T-helper 2 cell treated with Interferon-gamma antibody and Interleukin-4, amounts not matched to agents 5 μg/mL and 100 μg/mL, for 36 hours (primary cell): ENCODE data around the gene KDM3A.

Experiments used
- DNase-seq: peaks from one replicate; pipeline ENCODE4 v3.0.0; 2021; ENCODE audit warnings: low spot score
- H3K27ac Mint-ChIP-seq: one replicate; pipeline ENCODE4 v1.8.0; 2021; ENCODE audit warnings: mild to moderate bottlenecking, mixed read lengths
- H3K27me3 Mint-ChIP-seq: one replicate; pipeline ENCODE4 v1.8.0; 2021; ENCODE audit warnings: low read depth, mixed read lengths
- H3K36me3 Mint-ChIP-seq: one replicate; pipeline ENCODE4 v1.8.0; 2021; ENCODE audit warnings: low read depth, mixed read lengths
- H3K4me1 Mint-ChIP-seq: one replicate; pipeline ENCODE4 v1.8.0; 2021; ENCODE audit warnings: low read depth, mixed read lengths
- H3K4me3 Mint-ChIP-seq: one replicate; pipeline ENCODE4 v1.8.0; 2022; ENCODE audit warnings: mild to moderate bottlenecking, moderate library complexity, mixed read lengths
- H3K9me3 Mint-ChIP-seq: one replicate; pipeline ENCODE4 v1.8.0; 2021; ENCODE audit warnings: mixed read lengths

KDM3A gene

DNA sequence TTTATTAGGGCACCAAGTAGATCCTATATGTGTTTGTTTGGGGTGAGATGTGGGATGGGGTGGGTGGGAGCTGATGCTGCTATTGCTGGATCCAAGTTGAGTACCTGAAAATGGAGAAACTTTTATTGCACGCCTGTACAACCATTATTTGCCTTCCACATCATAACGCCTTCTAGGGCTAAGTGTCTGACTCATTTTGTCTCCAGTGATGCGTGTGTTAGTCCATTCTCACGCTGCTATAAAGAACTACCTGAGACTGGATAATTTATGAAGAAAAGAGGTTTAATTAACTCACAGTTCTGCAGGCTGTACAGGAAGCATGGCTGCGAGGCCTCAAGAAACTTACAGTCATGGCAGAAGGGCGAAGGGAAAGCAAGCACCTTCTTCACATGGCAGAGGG lies 58.2 kb downstream of the KDM3A start:
- no peak overlapping the region for H3K4me3 Mint-ChIP-seq
- no peaks in the 10 kb centered on the region for H3K27me3 Mint-ChIP-seq
- peaks cover 12% of the 10 kb centered on the region for H3K4me1 Mint-ChIP-seq
- no peak overlapping the region for H3K27ac Mint-ChIP-seq
- peaks cover 48% of the 10 kb centered on the region for H3K9me3 Mint-ChIP-seq
- H3K36me3 Mint-ChIP-seq = peaks cover 97% of the 10 kb centered on the region
- DNase-seq = no peak

DNA sequence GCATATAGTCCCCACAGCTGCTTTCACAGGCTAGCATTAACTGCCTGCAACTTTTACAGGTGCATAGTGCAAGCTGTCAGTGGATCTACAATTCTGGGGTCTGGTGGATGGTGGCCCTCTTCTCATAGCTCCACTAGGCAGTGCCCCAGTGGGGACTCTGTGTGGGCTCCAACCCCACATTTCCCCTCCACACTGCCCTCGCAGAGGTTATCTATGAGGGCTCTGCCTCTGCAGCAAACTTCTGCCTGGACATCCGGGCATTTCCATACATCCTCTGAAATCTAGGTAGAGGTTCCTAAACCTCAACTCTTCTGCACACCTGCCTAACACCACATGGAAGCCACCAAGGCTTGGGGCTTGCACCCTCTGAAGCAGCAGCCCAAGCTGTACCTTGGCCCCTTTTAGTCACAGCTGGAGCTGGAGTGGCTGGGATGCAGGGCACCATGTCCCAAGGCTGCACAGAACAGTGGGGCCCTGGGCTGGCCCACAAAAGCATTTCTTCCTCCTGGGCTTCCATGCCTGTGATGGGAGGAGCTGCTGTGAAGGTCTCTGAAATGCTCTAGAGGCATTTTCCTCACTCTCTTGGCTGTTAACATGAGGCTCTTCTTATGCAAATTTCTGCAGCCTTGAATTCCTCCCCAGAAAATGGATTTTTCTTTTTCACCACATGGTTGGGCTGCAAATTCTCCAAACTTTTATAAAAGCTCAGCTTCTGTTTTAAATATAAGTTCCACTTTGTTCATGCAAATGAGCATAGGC lies 59.3 kb downstream of the KDM3A start:
- H3K27me3 Mint-ChIP-seq = no peaks in the 10 kb centered on the region
- DNase-seq = no peak
- no peak overlapping the region for H3K4me3 Mint-ChIP-seq
- peaks cover 7% of the 10 kb centered on the region for H3K4me1 Mint-ChIP-seq
- peaks cover 42% of the 10 kb centered on the region for H3K9me3 Mint-ChIP-seq
- no peak overlapping the region for H3K27ac Mint-ChIP-seq
- peaks cover 93% of the 10 kb centered on the region for H3K36me3 Mint-ChIP-seq

DNA sequence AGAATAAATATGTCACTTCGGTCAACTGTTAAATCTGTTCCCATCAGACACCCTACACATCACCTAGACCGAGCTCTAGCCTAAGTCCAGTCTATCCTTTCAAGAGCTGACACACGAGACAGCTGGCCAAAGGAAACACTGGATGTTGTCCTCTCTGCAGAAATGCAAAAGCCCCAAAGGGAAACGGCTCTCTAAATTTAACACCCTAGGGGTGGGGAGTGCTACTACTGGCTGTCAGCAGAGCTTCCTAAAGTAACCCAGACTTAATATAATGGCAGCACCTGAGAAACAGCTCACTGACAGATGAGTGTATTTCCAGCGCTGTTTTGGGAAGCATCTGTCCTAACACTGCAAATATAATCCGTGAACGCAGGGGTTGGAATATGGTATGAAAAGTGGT lies 66.4 kb downstream of the KDM3A start:
- Mint-ChIP-seq H3K27ac (no peak overlapping the region), H3K9me3 (peaks cover 3% of the 10 kb centered on the region), H3K4me3 (no peak overlapping the region), H3K4me1 (no peaks in the 10 kb centered on the region), H3K36me3 (peaks cover 52% of the 10 kb centered on the region), H3K27me3 (no peaks in the 10 kb centered on the region)
- no peak for DNase-seq

GRCh38 chr2:86510436-86510933 lies 69.3 kb downstream of the KDM3A start:
- H3K4me3 Mint-ChIP-seq = no peak overlapping the region
- no peaks in the 10 kb centered on the region for H3K4me1 Mint-ChIP-seq
- H3K27ac Mint-ChIP-seq = no peak overlapping the region
- H3K36me3 Mint-ChIP-seq = peaks cover 37% of the 10 kb centered on the region
- no peak for DNase-seq
- H3K9me3 Mint-ChIP-seq = no peaks in the 10 kb centered on the region
- no peaks in the 10 kb centered on the region for H3K27me3 Mint-ChIP-seq

GRCh38 chr2:86512034-86512433 lies 70.9 kb downstream of the KDM3A start:
- no peaks in the 10 kb centered on the region for H3K4me1 Mint-ChIP-seq
- H3K27me3 Mint-ChIP-seq = no peaks in the 10 kb centered on the region
- no peak for DNase-seq
- H3K9me3 Mint-ChIP-seq = no peaks in the 10 kb centered on the region
- H3K36me3 Mint-ChIP-seq = peaks cover 34% of the 10 kb centered on the region
- no peak overlapping the region for H3K4me3 Mint-ChIP-seq
- H3K27ac Mint-ChIP-seq = no peak overlapping the region

DNA sequence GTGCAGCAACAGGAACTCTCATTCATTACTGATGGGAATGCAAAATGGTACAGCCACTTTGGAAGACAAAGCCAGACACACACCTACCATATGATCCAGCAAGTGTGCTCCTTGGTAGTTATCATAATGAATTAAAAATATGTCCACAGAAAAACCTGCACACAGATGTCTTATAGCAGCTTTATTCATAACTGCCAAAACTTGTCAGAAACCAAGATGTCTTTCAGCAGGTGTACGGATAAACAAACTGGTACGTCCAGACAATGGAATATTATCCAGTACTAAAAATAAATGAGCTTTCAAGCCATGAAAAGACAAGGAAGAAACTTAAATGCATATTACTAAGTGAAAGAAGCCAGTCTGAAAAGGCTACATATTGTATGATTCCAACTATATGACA lies 71.7 kb downstream of the KDM3A start:
- H3K36me3 Mint-ChIP-seq = peaks cover 30% of the 10 kb centered on the region

DNA sequence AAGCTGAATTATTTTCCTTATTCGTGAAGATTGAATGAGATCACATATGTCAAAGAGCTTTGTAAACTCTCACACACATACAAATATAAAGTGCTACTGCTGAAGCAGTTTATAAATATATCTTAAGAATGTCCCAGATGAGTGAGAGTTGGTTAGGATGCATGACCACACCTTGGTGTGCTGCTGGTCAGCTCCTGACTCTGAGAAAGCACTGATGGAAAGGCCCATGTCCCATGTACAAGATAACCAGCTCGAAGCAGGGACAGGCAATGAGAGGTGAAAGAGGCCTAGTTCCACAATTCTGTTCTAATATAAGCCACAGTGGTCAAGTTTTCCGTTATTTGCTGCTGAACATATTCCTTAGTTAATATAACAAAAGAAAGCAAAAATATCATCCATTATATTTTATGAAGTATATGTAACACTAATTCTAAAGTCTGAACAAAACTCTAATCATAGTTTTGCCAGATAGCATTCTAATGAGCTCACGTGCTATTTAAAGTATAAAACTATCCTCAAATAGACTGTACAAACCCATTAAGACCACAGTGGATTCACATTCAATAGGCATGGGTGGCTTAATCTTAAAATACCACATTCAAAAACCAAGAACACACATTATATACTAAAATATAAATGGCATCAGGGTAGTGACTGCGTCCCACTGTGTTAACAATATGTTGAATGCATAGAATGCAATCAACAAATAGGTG lies 72.9 kb downstream of the KDM3A start:
- H3K4me1 Mint-ChIP-seq = no peaks in the 10 kb centered on the region

More for the DNA sequence above, 71.7 kb downstream of the KDM3A start:
- no peak for DNase-seq
- no peaks in the 10 kb centered on the region for H3K4me1 Mint-ChIP-seq
- H3K27me3 Mint-ChIP-seq = no peaks in the 10 kb centered on the region
- no peak overlapping the region for H3K27ac Mint-ChIP-seq
- no peak overlapping the region for H3K4me3 Mint-ChIP-seq
- H3K9me3 Mint-ChIP-seq = no peaks in the 10 kb centered on the region

GRCh38 chr2:86518481-86518880 lies 77.3 kb downstream of the KDM3A start:
- Mint-ChIP-seq H3K27me3 (no peaks in the 10 kb centered on the region), H3K4me1 (no peaks in the 10 kb centered on the region), H3K27ac (no peak overlapping the region), H3K4me3 (no peak overlapping the region), H3K36me3 (peaks cover 15% of the 10 kb centered on the region), H3K9me3 (no peaks in the 10 kb centered on the region)
- no peak for DNase-seq

More for the DNA sequence above, 72.9 kb downstream of the KDM3A start:
- H3K4me3 Mint-ChIP-seq = no peak overlapping the region
- H3K9me3 Mint-ChIP-seq = no peaks in the 10 kb centered on the region
- DNase-seq = no peak
- no peak overlapping the region for H3K27ac Mint-ChIP-seq
- peaks cover 29% of the 10 kb centered on the region for H3K36me3 Mint-ChIP-seq
- H3K27me3 Mint-ChIP-seq = no peaks in the 10 kb centered on the region

- Mint-ChIP-seq H3K27me3 (no peaks in the 10 kb centered on the region), H3K4me3 (no peak overlapping the region), H3K9me3 (no peaks in the 10 kb centered on the region), H3K36me3 (peaks cover 10% of the 10 kb centered on the region), H3K4me1 (no peaks in the 10 kb centered on the region), H3K27ac (no peak overlapping the region)
- no peak for DNase-seq
Measured at GRCh38 chr2:86519349-86519748, 78.2 kb downstream of the KDM3A start.

DNA sequence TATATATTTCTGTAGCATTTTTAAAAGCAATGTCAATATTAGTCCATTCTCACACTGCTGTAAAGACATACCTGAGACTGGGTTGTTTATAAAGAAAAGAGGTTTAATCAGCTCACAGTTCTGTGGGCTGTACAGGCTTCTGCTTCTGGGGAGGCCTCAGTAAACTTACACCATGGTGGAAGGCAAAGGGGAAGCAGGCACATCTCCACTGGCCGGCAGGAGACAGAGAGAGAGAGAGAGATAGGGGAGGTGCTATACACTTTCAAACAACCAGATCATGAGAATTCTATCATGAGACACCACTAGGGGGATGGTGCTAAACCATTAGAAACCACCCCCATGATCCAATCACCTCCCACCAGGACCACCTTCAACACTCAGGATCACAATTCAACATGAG lies 79.0 kb downstream of the KDM3A start:
- H3K4me3 Mint-ChIP-seq = no peak overlapping the region
- H3K27ac Mint-ChIP-seq = no peak overlapping the region
- DNase-seq = no peak
- no peaks in the 10 kb centered on the region for H3K27me3 Mint-ChIP-seq
- no peaks in the 10 kb centered on the region for H3K9me3 Mint-ChIP-seq
- no peaks in the 10 kb centered on the region for H3K4me1 Mint-ChIP-seq
- H3K36me3 Mint-ChIP-seq = peaks cover 9% of the 10 kb centered on the region

- Mint-ChIP-seq H3K9me3 (no peaks in the 10 kb centered on the region), H3K27me3 (no peaks in the 10 kb centered on the region), H3K4me3 (no peak overlapping the region)
Measured at GRCh38 chr2:86521922-86522321, 80.8 kb downstream of the KDM3A start.

DNA sequence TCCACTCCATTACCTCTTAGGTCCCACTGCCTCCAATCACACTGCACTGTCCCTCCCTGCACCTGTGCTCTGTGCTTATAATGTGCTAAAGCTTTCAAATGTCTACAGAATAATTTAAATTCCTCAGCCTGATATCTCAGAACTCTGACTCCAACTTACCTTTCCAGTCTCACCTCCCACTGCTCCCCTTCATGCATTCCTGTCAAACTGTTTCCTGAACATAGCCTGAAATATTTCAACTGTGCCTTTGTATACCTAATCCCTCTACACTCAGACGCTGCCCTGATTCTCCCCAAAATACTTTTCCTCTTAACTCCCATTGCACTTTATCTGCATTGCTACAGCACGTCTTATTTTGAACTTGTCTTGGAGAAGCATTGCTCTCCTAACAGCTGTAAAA lies 81.5 kb downstream of the KDM3A start:
- DNase-seq = no peak
- no peak overlapping the region for H3K4me3 Mint-ChIP-seq
- H3K27me3 Mint-ChIP-seq = no peaks in the 10 kb centered on the region
- H3K9me3 Mint-ChIP-seq = no peaks in the 10 kb centered on the region
- H3K4me1 Mint-ChIP-seq = no peaks in the 10 kb centered on the region
- H3K36me3 Mint-ChIP-seq = peaks cover 19% of the 10 kb centered on the region
- no peak overlapping the region for H3K27ac Mint-ChIP-seq

More at GRCh38 chr2:86521922-86522321, 80.8 kb downstream of the KDM3A start:
- Mint-ChIP-seq H3K36me3 (peaks cover 17% of the 10 kb centered on the region), H3K27ac (no peak overlapping the region), H3K4me1 (no peaks in the 10 kb centered on the region)
- no peak for DNase-seq

GRCh38 chr2:86523491-86523890 lies 82.3 kb downstream of the KDM3A start:
- Mint-ChIP-seq H3K36me3 (peaks cover 23% of the 10 kb centered on the region), H3K9me3 (no peaks in the 10 kb centered on the region), H3K27ac (no peak overlapping the region), H3K4me3 (no peak overlapping the region), H3K27me3 (no peaks in the 10 kb centered on the region), H3K4me1 (no peaks in the 10 kb centered on the region)
- DNase-seq = no peak
